Body of pancreas (tissue), 4 donors: ENCODE measurements around the gene ABLIM3.

ENCODE experiments used
- CTCF ChIP-seq, 7 experiments: fragments of 450-650 bp in 4 of 7; fragments of 200-600 bp in 3 of 7; sonication (generic) in 3 of 7; IDR thresholded peaks; one replicate each; pipeline ENCODE4 v1.5.1; 2016 to 2019; ENCODE audit warnings: antibody characterized with exemption in 7 of 7
- POLR2A ChIP-seq, 3 donors: fragments of 450-650 bp; IDR thresholded peaks; one replicate each; pipeline ENCODE4 v1.6.1; 2016; ENCODE audit warnings: antibody characterized with exemption in 3 of 3, mild to moderate bottlenecking in 2 of 3

- no peak for TF ChIP-seq CTCF (IDR thresholded peaks at IDR 0.05)
- no peak for TF ChIP-seq POLR2A (IDR thresholded peaks at IDR 0.05)
Measured at GRCh38 chr5:149203921-149204441, 62.7 kb downstream of the ABLIM3 start.
